PC-3 (cell line): Measurements from ENCODE around the gene GDF15. TPM values are rescaled to one million over a fixed set of nuclear protein-coding genes. Genes with fewer than 3 reads are reported as not detected.
A peak's percentile ranks its signal among the peaks of the same experiment; 100 is the strongest.

Source experiments
- ATAC-seq: fragments of 200-7000 bp; cut with Tn5 transposase; 2 replicates; pipeline ENCODE4 v1.9.1; 2020; ENCODE audit warnings: mild to moderate bottlenecking, moderate library complexity
- Bru-seq: library from RNA; stranded (reverse); fragments of 400-500 nt; gene quantifications from one replicate; lab custom pipeline; 2021; lab: Mats Ljungman, UMichigan
- BruChase-seq, 2 experiments: library from RNA; stranded (reverse); fragments of 400-500 nt; gene quantifications; one replicate each; lab custom pipeline; 2021; lab: Mats Ljungman, UMichigan
- BruUV-seq: library from RNA; stranded (reverse); fragments of 400-500 nt; replicated peaks from 2 replicates; lab custom pipeline; 2021; lab: Mats Ljungman, UMichigan
- CTCF ChIA-PET: fragments of 300-600 bp; sonication (Branson Sonifier 250); formaldehyde crosslinking; loops from one replicate; lab custom pipeline; 2022; ENCODE audit warnings: antibody characterized with exemption; lab: Charles Lee
- POLR2A ChIA-PET: fragments of 300-600 bp; sonication (Branson Sonifier 250); formaldehyde crosslinking; loops from one replicate; lab custom pipeline; 2022; ENCODE audit warnings: antibody characterized with exemption; ENCODE audit not compliant: unreplicated experiment; lab: Charles Lee
- DNase-seq: peaks from one replicate; pipeline ENCODE4 v3.0.0-alpha.2; 2015
- H2AFZ ChIP-seq: fragments of 300-600 bp; sonication (generic); 2 replicates; pipeline ENCODE4 v1.6.0; 2016; ENCODE audit warnings: antibody characterized with exemption, low read length
- H3F3A ChIP-seq: fragments of 300-600 bp; sonication (generic); one replicate; pipeline ENCODE4 v1.6.0; 2017; ENCODE audit warnings: antibody characterized with exemption, low read length, control low read depth, mild to moderate bottlenecking; ENCODE audit not compliant: unreplicated experiment
- H3K27ac ChIP-seq: fragments of 300-600 bp; sonication (generic); 2 replicates; pipeline ENCODE4 v1.5.1; 2016; ENCODE audit warnings: mild to moderate bottlenecking, low read length
- H3K27me3 ChIP-seq: fragments of 300-600 bp; sonication (generic); 2 replicates; pipeline ENCODE4 v1.6.1; 2016; ENCODE audit warnings: low read length, mixed read lengths
- H3K36me3 ChIP-seq: fragments of 300-600 bp; sonication (generic); 2 replicates; pipeline ENCODE4 v1.6.1; 2016; ENCODE audit warnings: low read depth, mixed run types, low read length, mixed read lengths
- H3K4me1 ChIP-seq: fragments of 300-600 bp; sonication (generic); 2 replicates; pipeline ENCODE4 v1.5.1; 2016; ENCODE audit warnings: low read length; ENCODE audit not compliant: insufficient read depth
- H3K4me2 ChIP-seq: fragments of 300-600 bp; sonication (generic); 2 replicates; pipeline ENCODE4 v1.6.0; 2016; ENCODE audit warnings: low read length
- H3K4me3 ChIP-seq: fragments of 300-600 bp; sonication (generic); 2 replicates; pipeline ENCODE4 v1.5.1; 2016; ENCODE audit warnings: mild to moderate bottlenecking, low read length, mixed read lengths
- H3K79me2 ChIP-seq: fragments of 300-600 bp; sonication (generic); 2 replicates; pipeline ENCODE4 v1.6.1; 2017; ENCODE audit warnings: low read length, mixed read lengths
- H3K9ac ChIP-seq: fragments of 300-600 bp; sonication (generic); 2 replicates; pipeline ENCODE4 v1.6.0; 2016; ENCODE audit warnings: mild to moderate bottlenecking, low read length
- H3K9me2 ChIP-seq: fragments of 300-600 bp; sonication (generic); replicated peaks from 2 replicates; pipeline ENCODE4 v1.6.1; 2016; ENCODE audit warnings: mixed run types, low read length, mixed read lengths
- H3K9me3 ChIP-seq: fragments of 300-600 bp; sonication (generic); 2 replicates; pipeline ENCODE4 v1.6.1; 2016; ENCODE audit warnings: low read length, mixed read lengths
- H4K20me1 ChIP-seq: fragments of 300-600 bp; sonication (generic); 2 replicates; pipeline ENCODE4 v1.6.1; 2016; ENCODE audit warnings: low read length, mixed read lengths
- CTCF ChIP-seq: fragments of 300-600 bp; sonication (generic); conservative IDR thresholded peaks from 2 replicates; pipeline ENCODE4 v1.5.1; 2017; ENCODE audit warnings: antibody characterized with exemption, low read depth, mild to moderate bottlenecking, low read length
- EZH2 ChIP-seq: fragments of 300-600 bp; sonication (generic); IDR thresholded peaks from one replicate; pipeline ENCODE4 v1.6.1; 2017; ENCODE audit warnings: antibody characterized with exemption, mild to moderate bottlenecking, low read length; ENCODE audit not compliant: unreplicated experiment
- EZH2phosphoT487 ChIP-seq: fragments of 300-600 bp; sonication (generic); IDR thresholded peaks from 2 replicates; pipeline ENCODE4 v1.6.1; 2018; ENCODE audit warnings: mild to moderate bottlenecking, antibody characterized with exemption, low read length, borderline replicate concordance
- intact Hi-C: fragments of 100-400 bp; cut with micrococcal nuclease; formaldehyde crosslinking; loops from 2 replicates; pipeline ENCODE4 v1.9.0; 2023
- long read RNA-seq: library from polyadenylated mRNA; unstranded; transcript quantifications from one replicate; pipeline ENCODE4 v2.0.0, GENCODE V29; 2021; ENCODE audit not compliant: unreplicated experiment
- total RNA-seq: library from RNA; depleted of rRNA; stranded (reverse); fragments of >200 nt; gene quantifications from 2 replicates; pipeline ENCODE4 v1.2.3, GENCODE V29; 2014; rRNA removed

Gene GDF15
- total RNA-seq (84.3 and 105 TPM in 2 replicates), Bru-seq, nascent RNA (percentile 99 among the genes with signal in this experiment), BruChase-seq, experiment 1, labeled RNA remaining after a 6-hour chase (percentile 99 among the genes with signal in this experiment), BruChase-seq, experiment 2, labeled RNA remaining after a 2-hour chase (percentile 100 among the genes with signal in this experiment)
- long read RNA-seq, transcript GDF15-201 (2 exons, 1,200 nt): major isoform, 584 of 934 reads
- long read RNA-seq, partial matches to known transcripts: 0 of 934 reads
- long read RNA-seq, other reads (novel, unspliced or antisense): 350 of 934 reads

GRCh38 chr19:18385675-18386542 lies at the start of gene GDF15:
Gene GDF15, plus strand, starts transcription at chr19:18386158. Its CDS starts 32 bp downstream, at chr19:18386190.
- H3K27ac ChIP-seq: no peak within 1 kb of the TSS
- peak; percentile 68 for TF ChIP-seq CTCF
- no peak for TF ChIP-seq EZH2phosphoT487
- TF ChIP-seq EZH2: no peak
- 0 out of 2 replicates have a peak within 1 kb of the TSS, but pooled peaks have one; percentile 17 for H3K9ac ChIP-seq
- intact Hi-C loops: no loop called here
- ATAC-seq (peak; percentile 67), DNase-seq (peak; percentile 50)
- POLR2A ChIA-PET: interaction anchor here (0.5 kb wide), 1 partner anchor 875 kb away, joined by 16 read pairs; no protein-coding TSS in a partner anchor
- no peaks in the 10 kb centered on the region for H3K36me3 ChIP-seq
- H3K9me2 ChIP-seq: no peaks in the 10 kb centered on the region
- peak within 1 kb of the TSS; percentile 47 for H3K4me3 ChIP-seq
- peak within 1 kb of the TSS; percentile 19; the same call in 1 of the 2 replicates for H2AFZ ChIP-seq
- H3K79me2 ChIP-seq: no peaks in the 10 kb centered on the region; the same call in 1 of the 2 replicates
- no peaks in the 10 kb centered on the region for H3F3A ChIP-seq
- H3K9me3 ChIP-seq: no peaks in the 10 kb centered on the region
- no peaks in the 10 kb centered on the region for H4K20me1 ChIP-seq
- peak within 1 kb of the TSS; percentile 53 for H3K4me2 ChIP-seq
- BruUV-seq: no TSS peak
- CTCF ChIA-PET: interaction anchor here (0.5 to 1.0 kb wide), 6 partner anchors 12 to 106 kb away, joined by 3 to 8 read pairs (median 4); no protein-coding TSS in a partner anchor
- H3K4me1 ChIP-seq: peaks cover 6% of the 10 kb centered on the region
- no peaks in the 10 kb centered on the region for H3K27me3 ChIP-seq

GRCh38 chr19:18338541-18338940 lies 47.4 kb upstream of the GDF15 start:
- H4K20me1 ChIP-seq: no peaks in the 10 kb centered on the region
- POLR2A ChIA-PET: no interaction called here
- H3K9me3 ChIP-seq: no peaks in the 10 kb centered on the region
- no peaks in the 10 kb centered on the region for H3K79me2 ChIP-seq
- no peak overlapping the region for H3K4me2 ChIP-seq
- CTCF ChIA-PET: interaction anchor here (0.7 to 0.8 kb wide), 2 partner anchors 10 to 78 kb away, joined by 12 to 15 read pairs; no protein-coding TSS in a partner anchor
- BruUV-seq: no TSS peak
- ATAC-seq (no peak), DNase-seq (no peak)
- no peak overlapping the region for H3K4me3 ChIP-seq
- TF ChIP-seq EZH2phosphoT487: no peak
- no peak for TF ChIP-seq CTCF
- no peak for TF ChIP-seq EZH2
- H3K27me3 ChIP-seq: no peaks in the 10 kb centered on the region
- no peaks in the 10 kb centered on the region for H3K36me3 ChIP-seq
- intact Hi-C loops: no loop called here
- H3K27ac ChIP-seq: no peak overlapping the region
- no peaks in the 10 kb centered on the region for H3F3A ChIP-seq
- no peak overlapping the region for H2AFZ ChIP-seq
- H3K9ac ChIP-seq: no peak overlapping the region
- no peaks in the 10 kb centered on the region for H3K9me2 ChIP-seq
- H3K4me1 ChIP-seq: peaks cover 16% of the 10 kb centered on the region
